HepG2 (cell line): Measurements from ENCODE around the gene SCEL. TPM values are rescaled to one million over a fixed set of nuclear protein-coding genes. Genes with fewer than 3 reads are reported as not detected.

Experiments used
- ARID5B ChIP-seq: IDR thresholded peaks from 2 replicates; pipeline ENCODE4 v1.4.0; 2020; ENCODE audit warnings: mild to moderate bottlenecking, missing genetic modification reagents
- CEBPG ChIP-seq: IDR thresholded peaks from 2 replicates; pipeline ENCODE4 v1.6.1; 2016
- FOSL1 ChIP-seq: sonication (generic); formaldehyde crosslinking; IDR thresholded peaks from 2 replicates; pipeline ENCODE4 v1.9.0; 2021; ENCODE audit warnings: missing genetic modification reagents, borderline replicate concordance
- FOXP4 ChIP-seq: sonication (generic); formaldehyde crosslinking; IDR thresholded peaks from 2 replicates; pipeline ENCODE4 v1.4.0; 2020; ENCODE audit warnings: missing genetic modification reagents
- IKZF1 ChIP-seq: fragments of 450-650 bp; IDR thresholded peaks from 2 replicates; pipeline ENCODE4 v1.7.1; 2016
- MTA3 ChIP-seq: sonication (generic); formaldehyde crosslinking; IDR thresholded peaks from 2 replicates; pipeline ENCODE4 v1.4.0; 2020; ENCODE audit warnings: missing genetic modification reagents
- SIX4 ChIP-seq: sonication (generic); formaldehyde crosslinking; IDR thresholded peaks from 2 replicates; pipeline ENCODE4 v1.4.0; 2020; ENCODE audit warnings: missing genetic modification reagents
- TMF1 ChIP-seq: sonication (generic); formaldehyde crosslinking; IDR thresholded peaks from 2 replicates; pipeline ENCODE4 v1.8.1; 2022; ENCODE audit warnings: low read depth, missing genetic modification reagents
- ZKSCAN5 ChIP-seq: sonication (generic); formaldehyde crosslinking; IDR thresholded peaks from 2 replicates; pipeline ENCODE4 v1.5.1; 2020; ENCODE audit warnings: mild to moderate bottlenecking, missing genetic modification reagents
- ZNF33A ChIP-seq: sonication (generic); formaldehyde crosslinking; IDR thresholded peaks from 2 replicates; pipeline ENCODE4 v1.5.1; 2020; ENCODE audit warnings: missing genetic modification reagents, mild to moderate bottlenecking, moderate library complexity, borderline replicate concordance
- ZNF784 ChIP-seq: sonication (generic); formaldehyde crosslinking; IDR thresholded peaks from 2 replicates; pipeline ENCODE4 v1.5.1; 2020; ENCODE audit warnings: missing genetic modification reagents, mild to moderate bottlenecking, borderline replicate concordance
- polyA plus RNA-seq, 8 experiments: library from polyadenylated mRNA; depleted of rRNA in 3 of 8; stranded (reverse) in 7 of 8; unstranded in 1 of 8; fragments of >200 nt; fragmentation: Illumina TruSeq in 4 of 8; extraction: Trizol in 4 of 8; gene quantifications; 2 replicates each; pipeline versions ENCODE4 v1.2.1 to v1.2.3, GENCODE V29; 2011 to 2016; ENCODE audit warnings: low read depth in 4 of 8, missing spikeins in 1 of 8, mixed read lengths in 1 of 8; ENCODE audit not compliant: insufficient read depth in 1 of 8
- total RNA-seq, 5 experiments: library from RNA; depleted of rRNA; stranded (reverse); fragments of >200 nt; fragmentation: Illumina TruSeq; extraction: Trizol; gene quantifications; 2 replicates each; pipeline ENCODE4 v1.2.3, GENCODE V29; 2016; ENCODE audit warnings: low read depth in 1 of 5
- TF ChIP-seq, protein P1 (sequence below): sonication (generic); formaldehyde crosslinking; IDR thresholded peaks from 2 replicates; pipeline ENCODE4 v1.4.0; 2020; ENCODE audit warnings: missing genetic modification reagents, borderline replicate concordance
- TF ChIP-seq, protein P2 (sequence below): fragments of 450-650 bp; IDR thresholded peaks from 2 replicates; pipeline ENCODE4 v1.6.1; 2017; ENCODE audit warnings: mild to moderate bottlenecking

Gene SCEL
- total and polyA plus RNA-seq, 2 of the 13 experiments (the other 11 are each of a cell fraction or from before 2014, with no cell fraction given), result not detected

DNA sequence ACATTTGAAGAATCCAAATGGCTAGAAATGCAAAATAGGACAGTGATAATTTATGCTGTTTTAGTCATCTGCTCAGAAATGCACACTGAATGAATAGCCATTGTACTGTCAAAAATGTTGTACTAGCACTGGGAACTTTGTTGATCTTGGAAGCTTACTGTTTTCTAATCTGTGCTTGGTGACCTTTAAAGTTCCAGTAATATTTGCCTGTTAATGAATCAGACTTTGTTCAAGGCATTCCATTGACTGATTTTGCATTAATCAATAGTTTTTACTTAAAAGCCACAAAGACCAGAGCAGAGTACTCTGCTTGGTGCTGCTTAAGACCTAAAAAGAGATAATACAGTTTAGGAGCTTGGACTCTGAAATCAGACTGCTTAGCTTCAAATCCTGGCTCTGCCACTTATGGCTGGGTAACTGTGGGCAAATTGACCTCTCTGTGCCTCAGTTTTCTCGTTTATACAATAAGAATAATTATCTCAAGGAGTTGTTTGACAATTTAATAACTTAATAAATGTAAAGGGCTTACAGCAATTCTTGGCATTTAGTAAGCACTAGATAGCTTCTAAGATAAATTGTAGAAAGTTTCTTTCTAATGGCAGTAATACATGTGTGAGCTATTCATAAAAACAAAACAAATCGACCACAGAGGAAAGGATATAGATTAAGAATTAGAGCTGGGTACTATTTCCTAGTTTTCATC, 157.4 kb downstream of the SCEL start (continued):
- TF ChIP-seq, protein P1, sequence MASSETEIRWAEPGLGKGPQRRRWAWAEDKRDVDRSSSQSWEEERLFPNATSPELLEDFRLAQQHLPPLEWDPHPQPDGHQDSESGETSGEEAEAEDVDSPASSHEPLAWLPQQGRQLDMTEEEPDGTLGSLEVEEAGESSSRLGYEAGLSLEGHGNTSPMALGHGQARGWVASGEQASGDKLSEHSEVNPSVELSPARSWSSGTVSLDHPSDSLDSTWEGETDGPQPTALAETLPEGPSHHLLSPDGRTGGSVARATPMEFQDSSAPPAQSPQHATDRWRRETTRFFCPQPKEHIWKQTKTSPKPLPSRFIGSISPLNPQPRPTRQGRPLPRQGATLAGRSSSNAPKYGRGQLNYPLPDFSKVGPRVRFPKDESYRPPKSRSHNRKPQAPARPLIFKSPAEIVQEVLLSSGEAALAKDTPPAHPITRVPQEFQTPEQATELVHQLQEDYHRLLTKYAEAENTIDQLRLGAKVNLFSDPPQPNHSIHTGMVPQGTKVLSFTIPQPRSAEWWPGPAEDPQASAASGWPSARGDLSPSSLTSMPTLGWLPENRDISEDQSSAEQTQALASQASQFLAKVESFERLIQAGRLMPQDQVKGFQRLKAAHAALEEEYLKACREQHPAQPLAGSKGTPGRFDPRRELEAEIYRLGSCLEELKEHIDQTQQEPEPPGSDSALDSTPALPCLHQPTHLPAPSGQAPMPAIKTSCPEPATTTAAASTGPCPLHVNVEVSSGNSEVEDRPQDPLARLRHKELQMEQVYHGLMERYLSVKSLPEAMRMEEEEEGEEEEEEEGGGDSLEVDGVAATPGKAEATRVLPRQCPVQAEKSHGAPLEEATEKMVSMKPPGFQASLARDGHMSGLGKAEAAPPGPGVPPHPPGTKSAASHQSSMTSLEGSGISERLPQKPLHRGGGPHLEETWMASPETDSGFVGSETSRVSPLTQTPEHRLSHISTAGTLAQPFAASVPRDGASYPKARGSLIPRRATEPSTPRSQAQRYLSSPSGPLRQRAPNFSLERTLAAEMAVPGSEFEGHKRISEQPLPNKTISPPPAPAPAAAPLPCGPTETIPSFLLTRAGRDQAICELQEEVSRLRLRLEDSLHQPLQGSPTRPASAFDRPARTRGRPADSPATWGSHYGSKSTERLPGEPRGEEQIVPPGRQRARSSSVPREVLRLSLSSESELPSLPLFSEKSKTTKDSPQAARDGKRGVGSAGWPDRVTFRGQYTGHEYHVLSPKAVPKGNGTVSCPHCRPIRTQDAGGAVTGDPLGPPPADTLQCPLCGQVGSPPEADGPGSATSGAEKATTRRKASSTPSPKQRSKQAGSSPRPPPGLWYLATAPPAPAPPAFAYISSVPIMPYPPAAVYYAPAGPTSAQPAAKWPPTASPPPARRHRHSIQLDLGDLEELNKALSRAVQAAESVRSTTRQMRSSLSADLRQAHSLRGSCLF (CRISPR knock-in tag), result no peak
- TF ChIP-seq FOXP4 (CRISPR knock-in tag) (0 out of 2 replicates have a peak, but pooled peaks have one; percentile 12), ZNF33A (CRISPR knock-in tag) (no peak), SIX4 (no peak), FOSL1 (CRISPR knock-in tag) (no peak), ARID5B (CRISPR knock-in tag) (peak; percentile 21; the same call in 1 of the 2 replicates), IKZF1 (no peak), TMF1 (CRISPR knock-in tag) (no peak), ZNF784 (CRISPR knock-in tag) (no peak), MTA3 (CRISPR knock-in tag) (no peak), ZKSCAN5 (CRISPR knock-in tag) (no peak), CEBPG (CRISPR knock-in tag) (no peak)
- TF ChIP-seq, protein P2, sequence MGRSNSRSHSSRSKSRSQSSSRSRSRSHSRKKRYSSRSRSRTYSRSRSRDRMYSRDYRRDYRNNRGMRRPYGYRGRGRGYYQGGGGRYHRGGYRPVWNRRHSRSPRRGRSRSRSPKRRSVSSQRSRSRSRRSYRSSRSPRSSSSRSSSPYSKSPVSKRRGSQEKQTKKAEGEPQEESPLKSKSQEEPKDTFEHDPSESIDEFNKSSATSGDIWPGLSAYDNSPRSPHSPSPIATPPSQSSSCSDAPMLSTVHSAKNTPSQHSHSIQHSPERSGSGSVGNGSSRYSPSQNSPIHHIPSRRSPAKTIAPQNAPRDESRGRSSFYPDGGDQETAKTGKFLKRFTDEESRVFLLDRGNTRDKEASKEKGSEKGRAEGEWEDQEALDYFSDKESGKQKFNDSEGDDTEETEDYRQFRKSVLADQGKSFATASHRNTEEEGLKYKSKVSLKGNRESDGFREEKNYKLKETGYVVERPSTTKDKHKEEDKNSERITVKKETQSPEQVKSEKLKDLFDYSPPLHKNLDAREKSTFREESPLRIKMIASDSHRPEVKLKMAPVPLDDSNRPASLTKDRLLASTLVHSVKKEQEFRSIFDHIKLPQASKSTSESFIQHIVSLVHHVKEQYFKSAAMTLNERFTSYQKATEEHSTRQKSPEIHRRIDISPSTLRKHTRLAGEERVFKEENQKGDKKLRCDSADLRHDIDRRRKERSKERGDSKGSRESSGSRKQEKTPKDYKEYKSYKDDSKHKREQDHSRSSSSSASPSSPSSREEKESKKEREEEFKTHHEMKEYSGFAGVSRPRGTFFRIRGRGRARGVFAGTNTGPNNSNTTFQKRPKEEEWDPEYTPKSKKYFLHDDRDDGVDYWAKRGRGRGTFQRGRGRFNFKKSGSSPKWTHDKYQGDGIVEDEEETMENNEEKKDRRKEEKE, result no peak
- TF ChIP-seq, all 625 proteins: peak for 12
